AG09309 (cell line): ENCODE measurements around the gene BICC1.

Experiments used
- DNase-seq: peaks from one replicate; pipeline ENCODE4 v3.0.0-alpha.2; 2010; ENCODE audit warnings: low read depth
- H3K4me3 ChIP-seq: 2 replicates; pipeline ENCODE4 v1.5.1; 2011; ENCODE audit warnings: mild to moderate bottlenecking, low read depth, low read length, moderate library complexity; ENCODE audit not compliant: control insufficient read depth
- TF ChIP-seq, protein P1 (sequence below): IDR thresholded peaks from 2 replicates; pipeline ENCODE4 v1.5.1; 2011; ENCODE audit warnings: mild to moderate bottlenecking, low read depth, low read length, inconsistent platforms; ENCODE audit not compliant: insufficient read depth, control insufficient read depth; ENCODE audit errors: missing control alignments

The BICC1 gene

GRCh38 chr10:58627392-58627791, 114.7 kb downstream of the BICC1 start:
- TF ChIP-seq, protein P1, sequence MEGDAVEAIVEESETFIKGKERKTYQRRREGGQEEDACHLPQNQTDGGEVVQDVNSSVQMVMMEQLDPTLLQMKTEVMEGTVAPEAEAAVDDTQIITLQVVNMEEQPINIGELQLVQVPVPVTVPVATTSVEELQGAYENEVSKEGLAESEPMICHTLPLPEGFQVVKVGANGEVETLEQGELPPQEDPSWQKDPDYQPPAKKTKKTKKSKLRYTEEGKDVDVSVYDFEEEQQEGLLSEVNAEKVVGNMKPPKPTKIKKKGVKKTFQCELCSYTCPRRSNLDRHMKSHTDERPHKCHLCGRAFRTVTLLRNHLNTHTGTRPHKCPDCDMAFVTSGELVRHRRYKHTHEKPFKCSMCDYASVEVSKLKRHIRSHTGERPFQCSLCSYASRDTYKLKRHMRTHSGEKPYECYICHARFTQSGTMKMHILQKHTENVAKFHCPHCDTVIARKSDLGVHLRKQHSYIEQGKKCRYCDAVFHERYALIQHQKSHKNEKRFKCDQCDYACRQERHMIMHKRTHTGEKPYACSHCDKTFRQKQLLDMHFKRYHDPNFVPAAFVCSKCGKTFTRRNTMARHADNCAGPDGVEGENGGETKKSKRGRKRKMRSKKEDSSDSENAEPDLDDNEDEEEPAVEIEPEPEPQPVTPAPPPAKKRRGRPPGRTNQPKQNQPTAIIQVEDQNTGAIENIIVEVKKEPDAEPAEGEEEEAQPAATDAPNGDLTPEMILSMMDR, result no peak

DNA sequence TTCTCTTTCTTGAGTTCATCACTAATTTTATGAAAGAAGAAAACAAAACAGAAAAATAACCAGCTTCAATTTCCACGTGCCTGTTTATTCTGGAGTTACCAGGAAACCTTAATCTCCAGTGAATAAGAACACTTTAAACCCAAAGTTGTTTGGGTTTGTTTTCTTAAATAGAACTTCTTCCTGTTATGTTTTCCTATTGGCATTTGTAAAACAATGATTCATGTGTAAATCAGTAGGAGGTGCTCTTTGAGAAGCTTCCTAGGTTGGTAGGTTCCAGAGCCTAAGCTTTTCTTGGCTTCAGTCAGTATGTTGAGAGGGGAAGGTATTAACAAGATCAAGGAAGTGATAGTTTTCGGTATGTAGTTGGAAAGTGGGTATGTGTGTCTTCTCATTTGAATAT, 119.0 kb downstream of the BICC1 start:
- TF ChIP-seq, protein P1, result no peak
- no peak for DNase-seq
- no peak overlapping the region for H3K4me3 ChIP-seq

More at GRCh38 chr10:58627392-58627791, 114.7 kb downstream of the BICC1 start:
- no peak overlapping the region for H3K4me3 ChIP-seq
- DNase-seq, result no peak

DNA sequence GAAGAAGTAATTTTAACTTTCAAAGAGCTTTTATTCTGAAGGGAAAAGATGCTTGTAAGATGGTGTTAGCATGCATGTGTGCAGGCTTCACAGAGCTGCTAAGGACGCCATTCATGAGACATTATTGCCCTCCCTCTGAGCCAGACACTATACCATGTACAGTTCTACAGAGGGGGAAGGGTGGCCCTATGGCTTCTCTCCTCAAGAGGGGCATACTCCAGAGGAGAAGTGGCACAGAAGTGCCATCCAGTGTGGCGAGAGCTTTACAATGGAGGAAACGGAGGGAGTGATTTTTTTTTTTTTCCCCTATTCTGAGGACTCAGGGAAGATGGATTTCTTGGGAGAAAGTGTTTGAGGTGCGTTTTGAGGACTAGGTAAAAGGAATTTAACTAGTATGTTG, 119.5 kb downstream of the BICC1 start:
- DNase-seq, result no peak
- H3K4me3 ChIP-seq, result no peak overlapping the region
- TF ChIP-seq, protein P1, result no peak

DNA sequence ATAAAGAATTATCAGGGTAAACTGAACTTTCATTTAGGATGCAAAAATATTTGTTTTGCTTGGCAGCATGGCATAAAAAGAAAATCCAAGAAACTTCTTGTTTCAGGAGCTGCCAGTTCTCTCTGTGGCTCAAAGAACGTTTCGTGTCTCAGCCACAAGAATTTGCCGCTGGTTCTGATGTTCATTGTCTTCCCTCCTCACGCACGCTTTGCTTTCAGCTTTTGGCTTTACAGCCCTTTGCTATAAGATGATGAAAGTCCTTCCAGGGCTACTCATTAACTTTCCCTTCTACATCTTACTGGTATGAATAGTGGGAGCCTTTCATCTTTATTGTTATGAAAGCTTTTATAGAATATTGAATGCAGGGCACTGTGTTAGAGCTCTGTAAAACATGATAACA, 124.7 kb downstream of the BICC1 start:
- TF ChIP-seq, protein P1, result no peak
- peak; percentile 91 for DNase-seq
- H3K4me3 ChIP-seq, result no peak overlapping the region

DNA sequence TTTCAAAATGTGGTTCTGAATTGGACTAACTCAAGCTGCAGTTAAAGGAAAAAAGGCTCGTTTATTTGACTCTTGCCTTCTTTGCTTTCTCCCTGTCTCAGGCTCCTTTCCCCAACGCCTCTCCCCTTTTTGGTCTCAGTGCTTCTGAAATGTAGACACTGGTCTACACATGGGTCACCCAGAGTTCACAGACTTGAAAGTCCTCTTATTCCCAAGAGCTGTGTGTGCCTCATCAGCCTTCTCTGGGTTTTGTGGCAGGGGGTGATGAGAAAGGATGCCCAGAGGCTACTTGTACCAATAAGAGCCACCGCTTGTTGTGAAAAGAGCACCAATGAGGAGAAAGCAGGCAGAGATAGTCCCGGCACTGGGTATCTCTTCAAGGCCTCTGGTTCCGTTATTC, 125.7 kb downstream of the BICC1 start:
- no peak overlapping the region for H3K4me3 ChIP-seq
- DNase-seq, result no peak
- TF ChIP-seq, protein P1, result no peak

GRCh38 chr10:58641095-58641531, 128.4 kb downstream of the BICC1 start:
- TF ChIP-seq, protein P1, result peak; percentile 36
- DNase-seq, result peak; percentile 99
- H3K4me3 ChIP-seq, result no peak overlapping the region

DNA sequence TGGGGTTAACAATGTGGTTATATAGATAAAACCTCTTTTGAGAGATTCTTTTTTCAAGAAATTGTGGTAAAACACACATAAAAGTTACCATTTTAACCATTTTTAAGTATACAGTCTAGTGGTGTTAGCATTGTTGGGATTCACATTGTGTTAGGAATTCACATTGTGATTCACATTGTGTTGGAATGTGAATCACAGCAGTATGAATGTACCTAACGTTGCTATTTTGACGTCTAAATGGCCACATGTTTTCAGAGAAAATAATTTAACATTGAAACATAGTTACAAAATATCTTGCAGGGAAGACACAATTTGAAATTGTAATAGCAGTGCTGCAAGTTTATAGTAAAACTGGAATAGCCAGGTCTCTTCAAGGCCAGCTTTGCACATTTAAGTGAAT, 129.0 kb downstream of the BICC1 start:
- H3K4me3 ChIP-seq, result no peak overlapping the region
- TF ChIP-seq, protein P1, result no peak
- no peak for DNase-seq
